HepG2 (cell line): Measurements from ENCODE around the gene NABP2. TPM values are rescaled to one million over a fixed set of nuclear protein-coding genes. Genes with fewer than 3 reads are reported as not detected.

Experiments
- ARID5B ChIP-seq: IDR thresholded peaks from 2 replicates; pipeline ENCODE4 v1.4.0; 2020; ENCODE audit warnings: mild to moderate bottlenecking, missing genetic modification reagents
- ELK4 ChIP-seq: sonication (generic); formaldehyde crosslinking; IDR thresholded peaks from 2 replicates; pipeline ENCODE4 v1.9.0; 2021; ENCODE audit warnings: missing genetic modification reagents, borderline replicate concordance
- EP300 ChIP-seq, 3 experiments: sonication (generic) in 1 of 3; formaldehyde crosslinking in 1 of 3; IDR thresholded peaks; 2 replicates each; pipeline versions ENCODE4 v1.5.1 to v1.6.1; 2011 to 2020; ENCODE audit warnings: low read depth in 2 of 3, low read length in 2 of 3, borderline replicate concordance in 1 of 3, improper control_type of control experiment in 1 of 3, mild to moderate bottlenecking in 1 of 3, missing genetic modification reagents in 1 of 3, moderate library complexity in 1 of 3
- KLF13 ChIP-seq: sonication (generic); formaldehyde crosslinking; IDR thresholded peaks from 2 replicates; pipeline ENCODE4 v1.4.0; 2020; ENCODE audit warnings: mild to moderate bottlenecking, missing genetic modification reagents
- MYPOP ChIP-seq: sonication (generic); formaldehyde crosslinking; IDR thresholded peaks from 2 replicates; pipeline ENCODE4 v1.8.1; 2023; ENCODE audit warnings: mild to moderate bottlenecking, moderate library complexity, missing genetic modification reagents
- NFKBIZ ChIP-seq: IDR thresholded peaks from 2 replicates; pipeline ENCODE4 v1.6.1; 2018; ENCODE audit warnings: missing genetic modification reagents, missing compliant biosample characterization
- PBX3 ChIP-seq: sonication (generic); formaldehyde crosslinking; IDR thresholded peaks from 2 replicates; pipeline ENCODE4 v1.8.1; 2023; ENCODE audit warnings: missing genetic modification reagents, inconsistent platforms, borderline replicate concordance
- PHF20 ChIP-seq: sonication (generic); formaldehyde crosslinking; IDR thresholded peaks from 2 replicates; pipeline ENCODE4 v1.5.0; 2020; ENCODE audit warnings: mild to moderate bottlenecking, missing genetic modification reagents
- PHF8 ChIP-seq: sonication (generic); formaldehyde crosslinking; IDR thresholded peaks from 2 replicates; pipeline ENCODE4 v1.5.0; 2020; ENCODE audit warnings: missing genetic modification reagents
- POLR2AphosphoS2 ChIP-seq: IDR thresholded peaks from 2 replicates; pipeline ENCODE4 v1.6.1; 2011; ENCODE audit warnings: low read depth, low read length, improper control_type of control experiment
- RFXAP ChIP-seq: sonication (generic); formaldehyde crosslinking; IDR thresholded peaks from 2 replicates; pipeline ENCODE4 v1.4.0; 2020; ENCODE audit warnings: missing genetic modification reagents, borderline replicate concordance
- SIX4 ChIP-seq: sonication (generic); formaldehyde crosslinking; IDR thresholded peaks from 2 replicates; pipeline ENCODE4 v1.4.0; 2020; ENCODE audit warnings: missing genetic modification reagents
- SP5 ChIP-seq: IDR thresholded peaks from 2 replicates; pipeline ENCODE4 v1.6.1; 2016; ENCODE audit warnings: low read depth, borderline replicate concordance
- STAT5B ChIP-seq: sonication (generic); formaldehyde crosslinking; IDR thresholded peaks from 2 replicates; pipeline ENCODE4 v1.4.0; 2020; ENCODE audit warnings: missing genetic modification reagents
- TFAP4 ChIP-seq: sonication (generic); IDR thresholded peaks from 2 replicates; pipeline ENCODE4 v1.6.1; 2016; ENCODE audit warnings: low read depth, borderline replicate concordance
- THYN1 ChIP-seq: sonication (generic); formaldehyde crosslinking; IDR thresholded peaks from 2 replicates; pipeline ENCODE4 v1.8.1; 2023; ENCODE audit warnings: low read depth, mild to moderate bottlenecking, moderate library complexity, missing genetic modification reagents, borderline replicate concordance
- ZNF143 ChIP-seq: sonication (generic); formaldehyde crosslinking; IDR thresholded peaks from 2 replicates; pipeline ENCODE4 v1.4.0; 2020; ENCODE audit warnings: missing genetic modification reagents
- ZNF441 ChIP-seq: sonication (generic); formaldehyde crosslinking; IDR thresholded peaks from 2 replicates; pipeline ENCODE4 v1.7.0; 2021; ENCODE audit warnings: missing genetic modification reagents, borderline replicate concordance
- ZNF670 ChIP-seq: sonication (generic); formaldehyde crosslinking; IDR thresholded peaks from 2 replicates; pipeline ENCODE4 v1.8.0; 2022; ENCODE audit warnings: mild to moderate bottlenecking, missing genetic modification reagents, borderline replicate concordance
- ZNF761 ChIP-seq: sonication (generic); formaldehyde crosslinking; conservative IDR thresholded peaks from 2 replicates; pipeline ENCODE4 v1.4.0; 2020; ENCODE audit warnings: mild to moderate bottlenecking, missing genetic modification reagents
- polyA plus RNA-seq, 8 experiments: library from polyadenylated mRNA; depleted of rRNA in 3 of 8; stranded (reverse) in 7 of 8; unstranded in 1 of 8; fragments of >200 nt; fragmentation: Illumina TruSeq in 4 of 8; extraction: Trizol in 4 of 8; gene quantifications; 2 replicates each; pipeline versions ENCODE4 v1.2.1 to v1.2.3, GENCODE V29; 2011 to 2016; ENCODE audit warnings: low read depth in 4 of 8, missing spikeins in 1 of 8, mixed read lengths in 1 of 8; ENCODE audit not compliant: insufficient read depth in 1 of 8
- total RNA-seq, 5 experiments: library from RNA; depleted of rRNA; stranded (reverse); fragments of >200 nt; fragmentation: Illumina TruSeq; extraction: Trizol; gene quantifications; 2 replicates each; pipeline ENCODE4 v1.2.3, GENCODE V29; 2016; ENCODE audit warnings: low read depth in 1 of 5

Gene NABP2
- total and polyA plus RNA-seq, 2 of the 13 experiments (the other 11 are each of a cell fraction or from before 2014, with no cell fraction given), result 33.2 to 35.5 TPM

GRCh38 chr12:56266693-56267442 is 42.7 kb downstream of the NABP2 start, which contains the start of gene COQ10A (continued):
- peak; percentile 56; the same call in 1 of the 2 replicates for TF ChIP-seq PHF20 (CRISPR knock-in tag)
- TF ChIP-seq ZNF670 (CRISPR knock-in tag), result 0 out of 2 replicates have a peak, but pooled peaks have one; percentile 60
- 0 out of 2 replicates have a peak, but pooled peaks have one; percentile 48 for TF ChIP-seq SIX4 (CRISPR knock-in tag)
- TF ChIP-seq ZNF441 (CRISPR knock-in tag), result peak; percentile 28; the same call in 1 of the 2 replicates
- TF ChIP-seq PBX3 (CRISPR knock-in tag), result no peak
- peak; percentile 25; the same call in 1 of the 2 replicates for TF ChIP-seq NFKBIZ (CRISPR knock-in tag)
- peak; percentile 76 for TF ChIP-seq MYPOP (CRISPR knock-in tag)
- peak; percentile 90 for TF ChIP-seq ZNF143 (CRISPR knock-in tag)
- TF ChIP-seq TFAP4, result peak; percentile 84; the same call in 1 of the 2 replicates
- no peak for TF ChIP-seq KLF13 (CRISPR knock-in tag)
- TF ChIP-seq STAT5B (CRISPR knock-in tag), result no peak
- no peak for TF ChIP-seq ELK4 (CRISPR knock-in tag)
- TF ChIP-seq PHF8 (CRISPR knock-in tag), result peak; percentile 95
- TF ChIP-seq ARID5B (CRISPR knock-in tag), result peak; percentile 52; the same call in 1 of the 2 replicates
- peak; percentile 98 for TF ChIP-seq RFXAP (CRISPR knock-in tag)
- 0 out of 2 replicates have a peak, but pooled peaks have one; percentile 15 for TF ChIP-seq SP5
- 0 out of 2 replicates have a peak, but pooled peaks have one; percentile 63 for TF ChIP-seq POLR2AphosphoS2
- peak; percentile 92; the same call in 1 of the 2 replicates for TF ChIP-seq ZNF761 (CRISPR knock-in tag)
- 0 out of 2 replicates have a peak, but pooled peaks have one; percentile 33 for TF ChIP-seq THYN1
- no peak for TF ChIP-seq EP300 (IDR thresholded peaks at IDR 0.05; ENCODE audit: low read depth in 2 of 2, low read length in 2 of 2)
- peak; percentile 45; the same call in 1 of the 2 replicates for TF ChIP-seq EP300 (CRISPR knock-in tag; IDR thresholded peaks at IDR 0.05; ENCODE audit: borderline replicate concordance)
